Inflammatory macrophage treated with lipopolysaccharide for 4 hours (primary cell): ENCODE data around the gene COA3.

Experiments
- DNase-seq: peaks from one replicate; pipeline ENCODE4 v3.0.0-alpha.2; 2020

The COA3 gene

DNA sequence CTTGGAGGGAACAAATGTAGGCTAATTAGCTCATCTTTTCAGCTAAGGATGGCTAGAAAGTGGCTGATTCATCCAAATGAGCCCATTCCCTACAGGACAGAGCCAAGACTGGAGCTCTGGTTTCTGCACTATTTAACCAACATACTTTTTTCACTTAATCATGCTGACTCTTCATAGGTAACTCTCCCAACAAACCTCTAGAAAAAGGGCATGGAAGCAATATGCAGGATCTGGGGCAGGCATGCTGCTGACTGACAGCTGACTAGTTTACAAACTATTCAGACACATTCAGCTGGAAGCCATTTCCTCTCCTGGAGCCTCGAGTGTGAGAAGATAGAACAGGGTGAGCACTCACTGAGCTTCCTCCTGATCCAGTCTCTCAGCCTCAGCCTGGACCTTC lies 19.4 kb upstream of the COA3 start:
- no peak for DNase-seq

DNA sequence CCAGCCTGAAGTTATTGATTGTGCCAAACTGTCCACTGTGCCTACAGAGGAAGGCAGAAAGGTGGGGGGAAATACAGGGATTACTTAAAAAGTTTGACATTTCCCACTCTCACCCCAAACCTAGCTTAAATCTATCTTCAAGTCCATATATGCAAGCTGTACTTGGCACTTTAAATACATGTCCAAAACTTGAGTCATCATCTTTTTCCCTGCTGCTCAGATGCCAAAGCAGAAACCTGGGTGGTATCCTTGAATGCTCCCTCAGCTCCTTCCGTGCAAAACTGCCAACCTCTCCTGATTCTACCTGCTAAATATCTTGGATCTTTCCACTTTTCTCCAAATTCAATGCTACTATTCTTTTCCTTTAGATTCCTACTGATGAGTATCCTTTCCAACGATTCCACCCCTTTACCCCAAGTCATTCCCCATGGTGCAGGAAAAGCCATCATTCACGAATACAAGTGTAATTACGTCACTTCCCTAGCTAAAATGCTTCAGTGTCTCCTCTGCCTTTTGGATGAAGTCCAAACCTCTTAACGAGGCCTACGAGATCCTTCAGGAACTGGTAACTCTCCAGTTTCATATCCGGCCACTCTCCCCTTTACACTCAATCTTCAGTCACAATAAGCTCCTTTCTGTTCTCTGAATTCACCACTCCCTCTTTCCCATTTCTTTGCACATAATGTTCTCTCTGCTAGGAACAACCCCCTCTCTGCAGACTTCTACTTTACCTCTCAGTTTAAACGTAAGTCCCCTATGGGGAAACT lies 16.3 kb upstream of the COA3 start:
- DNase-seq: no peak

DNA sequence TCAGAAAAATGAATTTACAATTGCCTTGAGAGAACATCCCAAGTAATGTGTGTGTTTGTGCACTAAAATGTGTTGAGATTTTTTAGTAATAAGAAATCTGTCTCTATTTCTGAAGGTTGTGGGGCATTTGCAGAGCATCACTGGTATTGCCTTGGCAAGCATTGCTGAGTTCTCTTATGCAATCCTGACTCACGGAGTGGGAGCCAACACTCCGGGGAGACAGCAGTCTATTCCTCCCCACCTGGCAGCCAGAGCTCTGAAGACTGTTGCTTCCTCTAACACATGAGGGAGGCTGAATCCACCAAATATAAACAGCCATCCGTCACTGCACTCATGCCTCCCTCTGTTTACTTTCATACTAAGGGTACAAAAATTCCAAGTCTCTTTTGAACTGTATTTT lies 10.7 kb upstream of the COA3 start:
- DNase-seq: peak; percentile 12

DNA sequence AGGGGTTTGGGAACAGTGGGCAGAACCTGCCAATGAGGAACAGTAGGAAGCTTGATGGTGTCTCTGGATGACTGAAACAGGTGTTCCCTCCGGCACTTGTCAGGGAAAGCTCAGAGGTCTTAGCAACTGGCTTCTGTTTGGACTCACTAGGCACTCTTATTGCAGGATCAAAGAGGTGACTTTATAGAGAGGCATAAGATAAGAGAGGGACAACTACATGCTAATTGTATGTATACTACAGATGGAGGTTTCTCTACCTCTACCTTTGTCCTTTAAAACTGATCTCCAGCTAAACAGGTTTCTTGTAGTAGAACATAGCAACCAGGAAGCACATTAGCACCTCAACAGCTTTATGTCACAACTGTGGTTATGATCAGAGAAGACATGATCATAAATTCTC lies 7.7 kb upstream of the COA3 start:
- no peak for DNase-seq

DNA sequence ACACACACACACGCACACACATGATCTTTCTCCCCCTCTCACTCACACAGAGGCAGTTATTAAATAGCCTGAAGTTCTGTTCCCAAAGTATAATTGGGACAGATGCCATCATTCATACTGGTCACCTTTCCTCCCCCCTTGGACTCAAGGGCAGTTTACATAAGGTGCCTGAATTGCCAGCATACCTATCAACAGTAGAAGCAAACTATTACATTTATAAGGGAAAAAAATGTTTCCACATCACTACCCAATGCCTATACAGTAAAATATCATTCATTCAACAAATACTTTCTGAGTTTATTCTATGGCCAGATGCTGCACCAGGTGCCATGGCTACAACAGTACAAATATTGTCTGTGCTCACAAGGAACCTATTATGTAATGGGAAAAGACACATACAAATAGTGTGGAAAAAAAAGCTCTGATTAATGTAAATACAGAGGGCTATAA lies 6.4 kb upstream of the COA3 start:
- DNase-seq: no peak

DNA sequence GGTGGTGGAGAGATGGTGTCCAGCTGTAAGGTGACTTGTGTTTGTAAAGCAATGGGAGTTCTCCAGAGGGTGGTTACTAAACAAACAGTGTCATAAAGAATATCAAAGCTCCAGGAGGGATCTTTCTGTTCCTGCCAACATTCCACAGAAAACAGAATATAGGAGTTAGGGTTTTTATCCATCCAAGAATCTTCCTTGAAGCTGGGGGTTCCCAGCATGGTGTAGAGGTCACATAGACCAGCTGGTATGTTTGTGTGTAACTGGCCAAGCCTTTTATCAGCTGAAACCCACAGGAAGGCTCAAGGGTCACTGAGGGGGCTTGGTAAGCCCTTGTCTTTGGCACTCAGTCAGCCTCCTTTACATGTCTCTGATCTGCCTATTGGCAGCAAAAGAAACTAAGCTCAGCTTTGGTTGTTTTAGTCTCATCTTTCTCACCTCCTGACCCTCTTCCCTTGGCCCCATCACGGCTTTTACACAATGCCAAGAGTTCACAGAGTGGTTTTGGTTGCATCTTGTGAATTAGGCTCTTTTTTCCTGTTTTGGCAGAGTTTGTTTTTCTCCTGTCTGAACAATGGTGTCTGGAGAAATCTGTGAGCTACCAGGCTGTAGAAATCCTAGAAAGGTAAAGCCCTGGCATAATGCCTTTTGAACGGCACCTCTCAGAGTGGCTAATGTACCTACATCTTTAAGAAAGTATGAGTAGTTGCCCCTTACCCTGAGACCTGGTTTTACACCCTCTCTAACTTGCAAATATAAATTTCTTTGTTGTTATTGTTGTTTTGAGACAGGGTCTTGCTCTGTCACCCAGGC lies 4.8 kb upstream of the COA3 start:
- DNase-seq: no peak

DNA sequence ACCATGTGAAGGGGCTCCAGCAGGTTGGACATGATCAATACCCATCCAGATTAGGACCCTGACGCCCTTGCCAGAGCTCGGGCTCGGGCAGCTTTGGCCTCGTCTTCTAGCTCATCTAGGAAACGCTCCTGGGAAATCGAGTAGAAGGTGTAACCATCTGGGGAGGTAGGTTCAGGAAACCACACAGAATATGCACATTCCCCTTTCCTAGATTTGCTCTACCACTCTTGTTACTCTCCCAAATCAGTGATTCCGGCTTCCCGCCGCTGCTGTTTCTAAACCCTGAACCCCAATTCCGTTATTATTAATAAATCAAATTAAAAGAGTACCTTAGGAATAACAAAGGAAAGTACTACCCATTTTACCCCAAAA lies 507 bp downstream of the COA3 start:
- no peak for DNase-seq

DNA sequence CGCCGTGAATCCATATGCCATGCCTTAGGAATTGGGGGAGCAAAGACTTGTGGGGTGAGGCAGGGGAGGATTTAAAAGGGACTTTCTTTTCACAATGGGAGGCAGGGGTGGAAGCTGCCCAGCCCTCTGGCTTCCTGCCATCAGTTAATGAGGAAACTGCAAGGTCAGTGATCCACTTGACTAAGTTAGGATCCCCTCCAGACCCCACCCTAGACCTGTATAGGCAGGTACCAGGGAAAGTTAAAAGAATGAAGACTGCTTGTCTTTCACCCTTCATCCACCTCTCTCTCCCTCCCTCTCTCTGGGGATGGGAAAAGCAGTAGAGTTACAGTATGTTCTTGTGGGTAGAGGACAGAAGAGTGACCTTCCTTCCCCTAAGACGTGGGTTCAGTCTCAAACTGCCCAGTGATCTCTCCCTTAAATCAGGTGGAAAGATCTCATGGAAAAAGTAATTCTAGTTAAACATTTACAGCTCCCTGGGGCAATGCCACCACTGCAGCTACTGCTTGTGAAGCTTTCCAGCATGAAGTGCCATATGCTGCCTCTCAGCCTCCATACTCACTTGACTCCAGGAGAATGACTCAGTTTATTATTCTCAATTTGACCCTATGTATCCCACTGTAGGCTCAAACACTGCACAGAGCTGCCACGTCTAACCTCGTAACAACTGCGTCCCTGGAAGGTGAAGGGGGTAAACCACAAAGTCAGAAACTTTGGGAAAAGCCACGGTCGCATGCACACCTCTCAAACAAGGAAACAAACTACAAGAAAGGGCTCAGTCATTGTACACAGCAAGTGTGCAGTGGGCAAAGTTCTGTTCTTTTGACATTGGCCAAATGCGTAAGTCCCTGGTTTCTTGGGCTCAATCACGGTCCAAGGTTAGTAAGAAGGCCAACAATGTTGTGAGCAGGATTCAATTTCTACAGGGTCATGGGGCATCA lies 1.2 kb downstream of the COA3 start:
- no peak for DNase-seq

DNA sequence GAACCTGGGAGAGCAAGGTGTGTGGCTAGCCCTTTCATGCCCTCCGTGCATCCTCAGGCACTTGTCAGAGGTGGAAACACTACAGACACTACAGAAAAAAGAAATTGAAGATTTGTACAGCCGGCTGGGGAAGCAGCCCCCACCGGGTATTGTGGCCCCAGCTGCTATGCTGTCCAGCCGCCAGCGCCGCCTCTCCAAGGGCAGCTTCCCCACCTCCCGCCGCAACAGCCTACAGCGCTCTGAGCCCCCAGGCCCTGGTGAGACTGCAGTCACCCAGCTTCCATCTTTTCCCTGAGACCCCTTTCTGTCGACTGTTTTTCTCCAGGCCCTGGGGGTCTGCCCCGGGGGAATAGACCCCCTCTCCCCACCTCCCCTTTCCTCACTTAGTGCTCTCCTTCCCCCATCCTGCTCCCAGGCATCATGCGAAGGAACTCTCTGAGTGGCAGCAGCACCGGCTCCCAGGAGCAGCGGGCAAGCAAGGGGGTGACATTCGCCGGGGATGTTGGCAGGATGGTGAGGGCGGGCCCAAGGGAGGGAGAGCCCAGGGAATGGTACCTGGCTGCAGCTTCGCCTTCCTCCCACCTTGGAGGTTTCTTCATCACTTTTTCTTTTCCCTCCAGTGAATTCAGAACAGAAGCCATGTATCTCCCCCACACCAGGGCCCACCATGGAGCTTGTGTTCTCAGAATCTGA lies 2.3 kb downstream of the COA3 start:
- DNase-seq: no peak

DNA sequence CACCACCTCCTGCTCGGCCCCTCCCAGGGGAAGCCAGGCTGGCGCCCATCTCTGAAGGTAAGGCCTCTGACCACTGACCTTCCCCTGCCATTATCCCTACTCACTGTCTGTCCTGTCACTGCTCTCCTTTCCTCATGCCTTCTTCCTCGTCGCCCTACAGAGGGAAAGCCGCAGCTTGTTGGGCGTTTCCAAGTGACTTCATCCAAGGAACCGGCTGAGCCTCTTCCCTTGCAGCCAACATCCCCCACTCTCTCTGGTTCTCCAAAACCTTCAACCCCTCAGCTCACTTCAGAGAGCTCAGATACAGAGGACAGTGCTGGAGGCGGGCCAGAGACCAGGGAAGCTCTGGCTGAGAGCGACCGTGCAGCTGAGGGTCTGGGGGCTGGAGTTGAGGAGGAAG lies 3.0 kb downstream of the COA3 start:
- no peak for DNase-seq

DNA sequence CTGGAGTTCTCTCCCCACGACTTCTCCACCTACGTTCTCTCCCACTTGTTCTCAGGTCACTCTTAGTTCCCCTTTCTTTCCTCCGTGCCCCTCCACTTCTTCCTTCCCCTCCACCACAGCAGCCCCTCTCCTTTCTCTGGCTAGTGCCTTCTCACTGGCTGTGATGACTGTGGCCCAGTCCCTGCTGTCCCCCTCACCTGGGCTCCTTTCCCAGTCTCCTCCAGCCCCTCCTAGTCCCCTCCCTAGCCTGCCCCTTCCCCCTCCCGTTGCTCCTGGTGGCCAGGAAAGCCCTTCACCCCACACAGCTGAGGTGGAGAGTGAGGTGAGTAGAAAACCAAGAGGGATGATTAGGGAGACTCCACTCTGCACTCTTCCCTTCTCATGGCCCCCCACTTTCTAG lies 3.4 kb downstream of the COA3 start:
- no peak for DNase-seq

DNA sequence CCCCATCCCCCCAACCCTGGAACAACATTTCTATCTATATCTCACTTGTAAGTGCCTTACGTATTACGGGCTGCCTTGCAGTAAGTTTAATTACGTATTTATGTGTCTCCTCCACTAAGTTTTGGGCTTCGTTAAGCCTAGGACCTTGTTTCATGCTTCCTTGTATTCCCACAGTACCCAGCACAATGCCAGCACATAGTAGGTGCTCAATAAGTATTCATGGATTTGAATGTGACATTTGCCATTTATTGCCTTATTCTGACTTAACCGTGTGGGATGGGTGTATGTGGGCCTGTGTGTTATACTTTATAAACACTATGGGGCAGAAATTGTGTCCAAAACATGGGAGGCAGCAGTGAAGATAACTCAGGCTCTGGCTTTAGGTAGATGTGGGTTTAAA lies 6.0 kb downstream of the COA3 start:
- no peak for DNase-seq

DNA sequence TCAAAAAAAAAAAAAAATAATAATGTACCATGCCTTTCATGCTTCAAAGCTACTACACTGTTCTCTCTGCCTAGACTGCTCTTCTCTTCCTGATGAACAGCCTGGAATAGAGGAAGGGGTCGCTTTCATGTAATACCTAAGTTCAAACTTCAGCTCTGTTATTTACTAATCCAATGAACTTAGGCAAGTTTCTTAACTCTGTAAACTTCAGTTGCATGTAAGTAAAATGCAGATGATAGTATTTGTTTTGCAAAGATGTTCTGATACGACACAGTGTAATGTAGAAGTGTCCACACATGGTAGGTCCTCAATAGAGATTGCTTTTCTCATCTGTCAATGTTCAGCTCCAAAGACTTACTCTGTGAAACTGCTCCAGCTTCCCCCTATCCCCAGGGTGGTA lies 6.6 kb downstream of the COA3 start:
- DNase-seq: no peak

DNA sequence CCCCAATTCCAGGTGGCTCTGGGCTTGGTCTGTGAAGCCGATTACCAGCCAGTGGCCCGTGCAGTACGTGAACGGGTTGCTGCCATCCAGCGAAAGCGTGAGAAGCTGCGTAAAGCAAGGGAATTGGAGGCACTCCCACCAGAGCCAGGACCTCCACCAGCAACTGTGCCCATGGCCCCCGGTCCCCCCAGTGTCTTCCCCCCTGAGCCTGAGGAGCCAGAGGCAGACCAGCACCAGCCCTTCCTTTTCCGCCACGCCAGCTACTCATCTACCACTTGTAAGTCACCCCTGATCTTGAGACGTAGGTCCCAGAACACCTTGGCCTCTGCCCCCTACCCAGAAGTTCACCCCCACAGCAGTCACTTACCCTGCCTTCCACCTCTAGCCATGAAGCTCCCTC lies 11.2 kb downstream of the COA3 start:
- no peak for DNase-seq

DNA sequence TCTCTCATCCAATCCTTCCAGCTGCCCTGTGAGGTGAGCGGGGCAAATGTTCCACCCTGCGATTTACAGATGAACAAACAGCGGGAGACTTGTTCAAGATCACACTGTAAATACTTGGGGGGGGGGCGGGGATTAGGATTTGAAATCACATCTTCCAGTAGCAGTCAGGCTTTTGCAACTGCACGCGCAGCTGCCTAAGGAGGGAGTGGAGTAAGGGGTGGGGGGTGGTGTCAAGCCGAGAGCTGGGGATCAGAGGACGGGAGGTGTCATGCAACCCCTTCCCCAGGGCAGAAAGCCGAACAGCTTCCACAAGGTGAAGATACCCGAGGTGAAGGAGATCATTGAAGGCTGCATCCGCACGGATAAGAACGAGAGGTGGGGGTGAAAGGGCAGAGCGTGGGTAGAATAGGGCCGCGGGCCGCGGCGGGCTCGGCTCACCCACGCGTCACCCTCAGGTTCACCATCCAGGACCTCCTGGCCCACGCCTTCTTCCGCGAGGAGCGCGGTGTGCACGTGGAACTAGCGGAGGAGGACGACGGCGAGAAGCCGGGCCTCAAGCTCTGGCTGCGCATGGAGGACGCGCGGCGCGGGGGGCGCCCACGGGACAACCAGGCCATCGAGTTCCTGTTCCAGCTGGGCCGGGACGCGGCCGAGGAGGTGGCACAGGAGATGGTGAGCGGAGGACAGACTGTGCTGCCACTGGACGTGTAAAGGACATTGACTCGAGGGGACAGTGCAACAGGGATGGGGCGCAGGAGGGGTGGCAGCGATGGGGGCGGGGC lies 13.5 kb downstream of the COA3 start:
- no peak for DNase-seq

DNA sequence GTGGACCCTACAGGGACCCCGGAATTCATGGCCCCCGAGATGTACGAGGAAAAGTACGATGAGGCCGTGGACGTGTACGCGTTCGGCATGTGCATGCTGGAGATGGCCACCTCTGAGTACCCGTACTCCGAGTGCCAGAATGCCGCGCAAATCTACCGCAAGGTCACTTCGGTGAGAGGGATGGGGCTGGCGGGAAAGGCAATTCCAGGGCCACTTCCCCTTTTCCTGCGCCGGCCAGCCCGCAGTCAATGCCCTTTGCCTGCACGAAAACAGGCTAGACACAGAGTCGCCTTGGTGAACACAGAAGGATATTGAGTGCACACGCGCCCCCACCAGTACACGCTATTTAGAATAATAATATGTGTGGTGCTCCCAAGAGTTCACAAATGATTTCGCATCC lies 14.1 kb downstream of the COA3 start:
- peak; percentile 23 for DNase-seq

DNA sequence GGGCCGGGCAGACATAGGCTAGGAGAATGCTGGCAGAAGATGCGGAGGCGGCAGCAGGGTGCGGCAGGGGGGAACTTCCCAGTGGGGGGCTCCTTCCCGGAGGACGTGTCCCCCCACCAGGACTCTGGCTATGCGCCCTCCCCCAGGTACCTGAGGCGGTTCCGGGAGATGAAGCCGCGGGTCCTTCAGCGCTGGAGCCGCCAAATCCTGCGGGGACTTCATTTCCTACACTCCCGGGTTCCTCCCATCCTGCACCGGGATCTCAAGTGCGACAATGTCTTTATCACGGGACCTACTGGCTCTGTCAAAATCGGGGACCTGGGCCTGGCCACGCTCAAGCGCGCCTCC lies 14.7 kb downstream of the COA3 start:
- DNase-seq: no peak

DNA sequence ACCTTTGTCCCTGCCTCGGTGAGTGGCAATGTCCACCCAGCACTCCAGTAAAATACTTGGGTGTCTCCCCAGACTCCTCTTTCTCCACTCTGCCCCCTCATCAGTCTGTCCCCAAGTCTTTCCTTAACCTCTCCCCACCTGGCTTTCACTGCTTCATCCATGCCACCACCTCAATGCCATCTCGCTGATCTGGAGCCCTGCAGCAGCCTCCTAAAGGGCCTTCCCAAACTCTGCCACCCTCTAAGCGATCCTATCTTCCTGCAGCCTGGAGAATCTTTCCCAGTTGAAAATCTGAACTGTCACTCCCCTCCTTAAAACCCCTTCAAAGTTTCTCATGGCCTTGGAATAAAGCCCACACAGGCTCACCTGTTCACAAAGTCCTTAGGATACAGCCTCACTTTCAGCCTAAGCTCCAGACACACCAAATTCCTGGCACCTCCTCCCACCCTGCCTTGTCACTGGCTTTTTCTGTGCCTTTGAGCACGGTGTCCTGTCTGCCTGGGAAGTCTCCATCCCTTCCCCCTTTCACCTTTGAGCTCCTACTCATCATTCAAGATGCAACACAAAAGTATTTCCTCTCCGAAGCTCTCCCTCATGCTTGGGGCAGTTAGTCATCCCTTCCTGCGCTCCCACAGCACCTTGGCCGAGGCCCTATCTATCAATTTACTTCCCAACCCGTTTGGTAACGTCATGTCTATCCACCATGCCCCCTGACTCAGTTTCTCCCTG lies 15.3 kb downstream of the COA3 start:
- DNase-seq: no peak

DNA sequence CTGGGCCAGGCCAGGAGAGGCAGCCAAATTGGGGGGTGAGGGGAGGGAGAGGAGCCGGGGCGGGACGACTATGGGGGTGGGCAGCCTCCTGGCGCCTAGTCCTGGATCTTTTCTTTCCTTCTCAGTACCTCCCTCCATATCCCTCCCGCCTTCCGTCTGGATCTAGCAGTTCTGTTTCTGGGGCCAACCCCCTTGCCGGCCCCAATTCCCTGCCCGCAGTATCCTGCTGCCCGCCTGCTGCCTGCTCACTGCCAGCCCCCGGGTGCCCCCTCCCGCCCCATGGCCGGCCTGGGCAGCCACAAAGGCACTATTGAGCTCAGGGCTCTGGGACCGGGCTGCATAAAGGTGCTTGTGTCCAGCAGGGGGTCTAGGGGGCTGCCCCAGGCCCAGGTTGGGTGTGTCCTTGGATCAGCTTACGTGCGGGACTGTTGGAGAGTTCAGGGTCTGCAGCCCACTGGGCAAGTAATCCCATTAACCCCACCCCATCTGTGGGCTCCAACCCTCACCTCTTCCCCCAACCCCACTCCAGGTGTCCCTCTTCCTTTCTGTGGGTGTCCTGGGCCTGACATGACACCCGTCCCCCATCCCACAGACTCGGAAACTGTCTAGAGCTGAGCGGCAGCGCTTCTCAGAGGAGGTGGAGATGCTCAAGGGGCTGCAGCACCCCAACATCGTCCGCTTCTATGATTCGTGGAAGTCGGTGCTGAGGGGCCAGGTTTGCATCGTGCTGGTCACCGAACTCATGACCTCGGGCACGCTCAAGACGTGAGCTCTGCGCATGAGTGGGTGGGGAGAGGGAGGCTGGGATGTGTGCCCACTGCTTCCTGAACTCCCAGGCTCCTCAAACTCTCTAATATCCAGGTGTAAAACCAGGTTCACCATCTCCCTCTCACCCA lies 16.1 kb downstream of the COA3 start:
- no peak for DNase-seq

DNA sequence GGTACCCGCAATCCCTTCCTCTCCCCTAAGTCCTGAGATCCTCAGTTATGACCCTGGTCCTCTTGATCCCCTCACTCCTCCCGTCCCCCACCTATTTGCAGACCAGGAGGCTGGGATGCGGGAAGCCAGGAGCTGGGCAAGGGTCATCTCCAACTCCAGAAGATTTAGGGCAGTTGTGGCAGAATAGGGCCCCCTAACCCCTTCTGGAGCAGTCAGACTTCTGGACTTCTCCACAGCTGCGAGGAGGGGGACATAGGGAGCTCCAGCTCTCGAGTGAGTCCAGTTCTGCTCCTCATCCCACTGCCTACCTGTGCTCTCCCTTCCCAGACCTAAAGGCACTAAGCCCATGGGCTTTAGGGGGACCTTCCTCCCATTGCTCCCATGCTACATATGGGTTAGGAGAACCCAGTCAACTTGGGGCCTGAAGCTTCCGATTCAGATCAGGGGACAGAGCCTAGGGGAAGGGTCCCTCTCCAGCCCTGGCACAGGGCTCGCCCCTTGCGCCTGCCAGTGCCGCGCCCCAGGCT lies 16.8 kb downstream of the COA3 start:
- DNase-seq: no peak
